GM23248 (cell line): ENCODE measurements around the gene ARRB1. TPM values are rescaled to one million over a fixed set of nuclear protein-coding genes. Genes with fewer than 3 reads are reported as not detected.

Experiments used
- DNase-seq: peaks from one replicate; pipeline ENCODE4 v3.0.0-alpha.2; 2015
- H2AFZ ChIP-seq: fragments of 200-600 bp; sonication (generic); 2 replicates; pipeline ENCODE4 v1.6.1; 2016; ENCODE audit warnings: antibody characterized with exemption
- H3F3A ChIP-seq: fragments of 200-600 bp; sonication (generic); 2 replicates; pipeline ENCODE4 v1.6.1; 2016; ENCODE audit warnings: mild to moderate bottlenecking, antibody characterized with exemption, mixed run types; ENCODE audit not compliant: insufficient read depth
- H3K27ac ChIP-seq: fragments of 200-600 bp; sonication (generic); 2 replicates; pipeline ENCODE4 v1.5.1; 2016; ENCODE audit warnings: mild to moderate bottlenecking
- H3K27me3 ChIP-seq: fragments of 200-600 bp; sonication (generic); replicated peaks from 2 replicates; pipeline ENCODE4 v1.6.1; 2016; ENCODE audit warnings: mild to moderate bottlenecking; ENCODE audit not compliant: insufficient read depth
- H3K36me3 ChIP-seq: fragments of 200-600 bp; sonication (generic); 2 replicates; pipeline ENCODE4 v1.6.1; 2016; ENCODE audit warnings: low read depth, mild to moderate bottlenecking
- H3K4me1 ChIP-seq: fragments of 200-600 bp; sonication (generic); 2 replicates; pipeline ENCODE4 v1.6.1; 2016; ENCODE audit warnings: mild to moderate bottlenecking; ENCODE audit not compliant: insufficient read depth
- H3K4me2 ChIP-seq: fragments of 200-600 bp; sonication (generic); one replicate; pipeline ENCODE4 v1.6.1; 2016; ENCODE audit warnings: mild to moderate bottlenecking; ENCODE audit not compliant: unreplicated experiment
- H3K4me3 ChIP-seq: fragments of 200-600 bp; sonication (generic); 2 replicates; pipeline ENCODE4 v1.5.1; 2016; ENCODE audit warnings: mild to moderate bottlenecking
- H3K79me2 ChIP-seq: fragments of 200-600 bp; sonication (generic); 2 replicates; pipeline ENCODE4 v1.6.1; 2016; ENCODE audit warnings: mild to moderate bottlenecking; ENCODE audit not compliant: insufficient read depth
- H3K9ac ChIP-seq: fragments of 200-600 bp; sonication (generic); 2 replicates; pipeline ENCODE4 v1.6.1; 2016; ENCODE audit warnings: mild to moderate bottlenecking
- H3K9me2 ChIP-seq: fragments of 200-600 bp; sonication (generic); 2 replicates; pipeline ENCODE4 v1.6.1; 2016; ENCODE audit warnings: mixed run types, mild to moderate bottlenecking, moderate library complexity; ENCODE audit not compliant: insufficient read depth
- H3K9me3 ChIP-seq: fragments of 200-600 bp; sonication (generic); one replicate; pipeline ENCODE4 v1.6.1; 2017; ENCODE audit warnings: low read depth
- H4K20me1 ChIP-seq: fragments of 200-600 bp; sonication (generic); 2 replicates; pipeline ENCODE4 v1.6.0; 2016; ENCODE audit not compliant: insufficient read depth
- EZH2 ChIP-seq: fragments of 200-600 bp; sonication (generic); IDR thresholded peaks from 2 replicates; pipeline ENCODE4 v1.6.1; 2018; ENCODE audit warnings: antibody characterized with exemption, mild to moderate bottlenecking; ENCODE audit not compliant: insufficient read depth, poor library complexity, severe bottlenecking
- EZH2phosphoT487 ChIP-seq: fragments of 200-600 bp; sonication (generic); IDR thresholded peaks from 2 replicates; pipeline ENCODE4 v1.6.1; 2018; ENCODE audit warnings: antibody characterized with exemption, moderate library complexity, mild to moderate bottlenecking, low read depth; ENCODE audit not compliant: insufficient read depth
- WGBS, 2 experiments: methylation state at CpG; one replicate each; pipeline ENCODE4 v1.1.6; 2015 to 2017; ENCODE audit warnings: low lambda C conversion rate in 2 of 2, low coverage in 1 of 2; ENCODE audit errors: missing lambda C conversion rate in 2 of 2; 5-methylcytosine and 5-hydroxymethylcytosine counted together
- in situ Hi-C: fragments of 300-500 bp; cut with MboI; formaldehyde crosslinking; loops from 2 replicates; pipeline ENCODE4 v1.15.0; 2020
- polyA plus RNA-seq: library from polyadenylated mRNA; unstranded; fragments of >200 nt; fragmentation: Nextera tagmentation; extraction: Ambion mirVana; gene quantifications from 2 replicates; pipeline ENCODE4 v1.2.1, GENCODE V29; 2016
- total RNA-seq: library from RNA; depleted of rRNA; stranded (reverse); fragments of >200 nt; shearing (Covaris generic); gene quantifications from 2 replicates; pipeline ENCODE4 v1.2.3, GENCODE V29; 2014

ARRB1 gene
- total and polyA plus RNA-seq, 2 experiments from 2014 or later = 2.0 to 3.1 TPM

DNA sequence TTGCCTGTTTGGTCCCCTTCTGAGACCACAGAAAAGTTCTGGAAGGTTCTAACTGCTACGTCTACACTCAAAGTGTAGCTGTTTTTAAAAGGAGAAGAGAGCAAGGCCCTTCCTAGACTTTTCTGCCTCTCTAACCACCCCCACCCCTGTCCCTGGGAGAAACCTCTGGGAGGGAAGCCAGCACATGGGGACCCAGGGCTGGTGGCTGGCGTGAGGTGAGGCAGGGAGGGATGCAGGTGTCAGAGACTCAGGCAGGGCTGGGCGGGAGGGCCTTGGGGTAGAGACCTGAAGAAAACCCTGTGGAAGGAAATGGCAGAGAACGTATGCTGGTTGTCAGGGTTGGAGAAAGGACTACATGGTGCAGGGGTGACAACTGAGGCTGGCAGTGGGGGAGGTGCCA is 26.7 kb downstream of the ARRB1 start:
- in situ Hi-C loops = no loop called here
- Histone ChIP-seq H3K27me3 (no peaks in the 10 kb centered on the region), H3K9me3 (no peaks in the 10 kb centered on the region), H3K4me2 (no peak overlapping the region), H3K27ac (no peak overlapping the region), H3K4me1 (peaks cover 19% of the 10 kb centered on the region), H2AFZ (no peak overlapping the region), H3K36me3 (no peaks in the 10 kb centered on the region), H3K9ac (no peak overlapping the region), H3F3A (peaks cover 5% of the 10 kb centered on the region), H3K4me3 (no peak overlapping the region), H3K9me2 (no peaks in the 10 kb centered on the region), H4K20me1 (no peaks in the 10 kb centered on the region), H3K79me2 (no peaks in the 10 kb centered on the region)
- WGBS, 2 experiments = 92 to 94% methylated on average over 4 of the region's 4 CpGs
- no peak for DNase-seq
- TF ChIP-seq EZH2 = no peak
- no peak for TF ChIP-seq EZH2phosphoT487

GRCh38 chr11:75324189-75324588 is 27.3 kb downstream of the ARRB1 start:
- Histone ChIP-seq H3K27me3 (no peaks in the 10 kb centered on the region), H3K4me1 (peaks cover 19% of the 10 kb centered on the region), H3K4me3 (no peak overlapping the region), H2AFZ (no peak overlapping the region), H4K20me1 (no peaks in the 10 kb centered on the region), H3K79me2 (no peaks in the 10 kb centered on the region), H3K9me2 (no peaks in the 10 kb centered on the region), H3F3A (peaks cover 5% of the 10 kb centered on the region), H3K9ac (no peak overlapping the region), H3K9me3 (no peaks in the 10 kb centered on the region), H3K27ac (no peak overlapping the region), H3K36me3 (no peaks in the 10 kb centered on the region), H3K4me2 (no peak overlapping the region)
- WGBS, 2 experiments = 92 to 95% methylated on average over 12 of the region's 12 CpGs
- DNase-seq = no peak
- in situ Hi-C loops = no loop called here
- TF ChIP-seq EZH2phosphoT487 = no peak
- TF ChIP-seq EZH2 = no peak

DNA sequence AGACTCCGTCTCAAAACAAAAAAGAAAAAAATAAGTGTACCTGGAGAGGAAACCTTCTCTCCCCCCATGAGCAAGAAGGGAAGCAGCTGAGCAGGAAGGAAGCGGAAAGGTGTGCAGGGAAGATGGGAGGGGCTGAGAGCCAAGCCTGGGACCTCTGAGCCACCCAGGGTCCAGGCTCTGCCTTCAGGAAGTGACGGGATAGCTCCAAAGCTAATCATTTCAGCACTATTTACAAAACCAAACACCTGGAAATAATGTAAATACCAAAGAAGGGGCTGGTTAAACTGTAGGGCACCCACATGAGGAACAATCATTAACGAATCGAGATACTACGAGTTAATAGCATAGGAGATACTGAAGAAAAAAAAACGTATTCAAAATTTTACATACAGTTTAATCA is 27.9 kb downstream of the ARRB1 start:
- Histone ChIP-seq H3K79me2 (no peaks in the 10 kb centered on the region), H3K4me1 (peaks cover 16% of the 10 kb centered on the region), H3K27ac (no peak overlapping the region), H4K20me1 (no peaks in the 10 kb centered on the region), H3K9me3 (no peaks in the 10 kb centered on the region), H3K9me2 (no peaks in the 10 kb centered on the region), H3K27me3 (no peaks in the 10 kb centered on the region), H3K4me3 (no peak overlapping the region), H3K9ac (no peak overlapping the region), H2AFZ (no peak overlapping the region), H3F3A (peaks cover 5% of the 10 kb centered on the region), H3K36me3 (no peaks in the 10 kb centered on the region), H3K4me2 (no peak overlapping the region)
- WGBS, 2 experiments = 88 to 89% methylated on average over 7 of the region's 7 CpGs
- in situ Hi-C loops = no loop called here
- DNase-seq = no peak
- no peak for TF ChIP-seq EZH2
- no peak for TF ChIP-seq EZH2phosphoT487

DNA sequence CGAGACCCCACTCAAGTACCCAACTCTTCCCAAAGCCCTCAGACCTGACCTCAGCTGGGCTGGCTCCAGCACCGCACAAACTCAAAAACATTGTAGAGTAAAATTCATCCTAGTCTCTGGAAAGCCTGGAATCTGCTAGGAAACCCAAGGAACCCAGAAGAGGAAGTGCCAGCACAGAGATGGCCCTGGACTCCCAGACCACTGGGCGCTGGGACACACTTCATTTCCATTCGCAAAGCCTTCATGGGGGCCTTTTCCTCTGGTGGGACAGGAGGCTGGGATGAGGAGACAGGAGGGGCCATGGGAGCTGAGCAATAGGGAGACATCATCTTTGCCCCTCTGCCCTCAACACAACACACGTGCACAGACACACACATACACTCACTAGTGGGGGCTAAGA is 30.8 kb downstream of the ARRB1 start:
- H4K20me1 ChIP-seq = no peaks in the 10 kb centered on the region
- no peak for DNase-seq
- H3K27me3 ChIP-seq = no peaks in the 10 kb centered on the region
- H3K9me3 ChIP-seq = no peaks in the 10 kb centered on the region
- H3K4me1 ChIP-seq = peaks cover 2% of the 10 kb centered on the region; the same call in 1 of the 2 replicates
- TF ChIP-seq EZH2phosphoT487 (no peak), EZH2 (no peak)
- no peak overlapping the region for H3K9ac ChIP-seq
- no peaks in the 10 kb centered on the region for H3K79me2 ChIP-seq
- 93 to 96% methylated on average over 5 of the region's 5 CpGs for WGBS, 2 experiments
- no peak overlapping the region for H2AFZ ChIP-seq
- H3K4me3 ChIP-seq = no peak overlapping the region
- H3K9me2 ChIP-seq = no peaks in the 10 kb centered on the region
- no peaks in the 10 kb centered on the region for H3F3A ChIP-seq
- no peak overlapping the region for H3K4me2 ChIP-seq
- H3K27ac ChIP-seq = no peak overlapping the region
- no peaks in the 10 kb centered on the region for H3K36me3 ChIP-seq
- in situ Hi-C loops = no loop called here

DNA sequence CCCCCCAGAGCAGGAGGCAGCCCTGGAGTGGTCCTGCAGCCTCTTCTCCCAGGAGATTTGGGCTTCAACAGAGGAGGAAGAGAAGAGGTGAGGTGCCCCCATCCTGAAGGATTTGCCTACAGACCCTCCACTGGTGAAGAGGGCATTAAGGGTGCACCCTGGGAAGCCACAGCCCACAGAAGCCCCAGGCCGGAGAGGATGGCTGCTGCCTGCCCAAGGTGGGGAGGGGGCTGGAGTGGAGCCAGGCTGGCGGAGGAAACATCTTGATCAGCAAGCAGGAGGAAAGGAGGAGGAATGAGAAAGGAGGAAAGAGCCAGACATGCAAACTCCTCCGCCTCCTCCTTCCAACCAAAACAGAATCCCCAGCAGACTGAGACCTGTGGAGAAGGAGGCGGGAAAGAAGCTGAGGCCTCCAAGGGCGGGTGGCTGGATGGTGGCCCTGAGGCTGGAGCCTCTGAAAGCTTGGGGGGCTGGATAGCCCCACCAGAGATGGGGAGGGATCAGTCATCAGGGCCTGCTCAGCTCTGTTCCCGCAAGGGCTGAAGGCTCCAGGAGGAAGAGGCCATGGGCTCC is 31.3 kb downstream of the ARRB1 start:
- no peaks in the 10 kb centered on the region for H4K20me1 ChIP-seq
- TF ChIP-seq EZH2phosphoT487 (no peak), EZH2 (no peak)

More for the DNA sequence above, 31.3 kb downstream of the ARRB1 start:
- no peaks in the 10 kb centered on the region for H3K27me3 ChIP-seq
- no peaks in the 10 kb centered on the region for H3F3A ChIP-seq
- DNase-seq = no peak
- H3K4me2 ChIP-seq = no peak overlapping the region
- H2AFZ ChIP-seq = no peak overlapping the region
- 90 to 95% methylated on average over 6 of the region's 6 CpGs for WGBS, 2 experiments
- no peak overlapping the region for H3K9ac ChIP-seq
- H3K27ac ChIP-seq = no peak overlapping the region
- H3K9me2 ChIP-seq = no peaks in the 10 kb centered on the region
- in situ Hi-C loops = no loop called here
- H3K9me3 ChIP-seq = no peaks in the 10 kb centered on the region
- no peaks in the 10 kb centered on the region for H3K36me3 ChIP-seq
- H3K4me1 ChIP-seq = no peaks in the 10 kb centered on the region
- no peak overlapping the region for H3K4me3 ChIP-seq
- H3K79me2 ChIP-seq = no peaks in the 10 kb centered on the region
